CD4-positive, CD25-positive, alpha-beta regulatory T cell (primary cell): ENCODE data around the gene JPT2. TPM values are rescaled to one million over a fixed set of nuclear protein-coding genes. Genes with fewer than 3 reads are reported as not detected.

Experiments
- ATAC-seq, 2 donors: fragments of 150-1000 bp; cut with Tn5 transposase; one replicate each; pipeline ENCODE4 v1.10.0; 2021; ENCODE audit warnings: low read depth in 2 of 2, moderate number of reproducible peaks in 2 of 2, moderate library complexity in 1 of 2
- DNase-seq, 3 donors: peaks; one replicate each; pipeline versions ENCODE4 v3.0.0 to v3.0.0-alpha.2; 2012 to 2022; ENCODE audit warnings: mixed read lengths in 1 of 3
- H3K27ac ChIP-seq: one replicate; pipeline ENCODE4 v1.7.0; 2013; ENCODE audit warnings: mild to moderate bottlenecking, low read length; ENCODE audit not compliant: insufficient read depth, poor library complexity, severe bottlenecking
- H3K27me3 ChIP-seq: one replicate; pipeline ENCODE4 v1.7.0; 2013; ENCODE audit warnings: low read length; ENCODE audit not compliant: control insufficient read depth, insufficient read depth
- H3K36me3 ChIP-seq: one replicate; pipeline ENCODE4 v1.7.0; 2013; ENCODE audit warnings: mild to moderate bottlenecking, low read length, moderate library complexity; ENCODE audit not compliant: control insufficient read depth, insufficient read depth
- H3K4me1 ChIP-seq: 2 replicates; pipeline ENCODE4 v1.7.0; 2013; ENCODE audit warnings: mild to moderate bottlenecking, low read length; ENCODE audit not compliant: insufficient read depth, control insufficient read depth, poor library complexity, severe bottlenecking
- H3K4me3 ChIP-seq: one replicate; pipeline ENCODE4 v1.7.0; 2013; ENCODE audit warnings: low read depth, mild to moderate bottlenecking, low read length, moderate library complexity
- H3K9me3 ChIP-seq, 2 experiments: 1 replicate in 1 of 2; 2 replicates in 1 of 2; pipeline ENCODE4 v1.7.0; 2013; ENCODE audit warnings: low read length in 2 of 2, mild to moderate bottlenecking in 1 of 2, moderate library complexity in 1 of 2; ENCODE audit not compliant: control insufficient read depth in 2 of 2
- H3K27ac Mint-ChIP-seq, 3 donors: one replicate each; pipeline ENCODE4 v1.8.0; 2020 to 2022; ENCODE audit warnings: mild to moderate bottlenecking in 3 of 3, mixed read lengths in 3 of 3, moderate library complexity in 2 of 3
- H3K27me3 Mint-ChIP-seq: one replicate; pipeline ENCODE4 v1.8.0; 2022; ENCODE audit warnings: mild to moderate bottlenecking, mixed read lengths
- H3K36me3 Mint-ChIP-seq: one replicate; pipeline ENCODE4 v1.8.0; 2020; ENCODE audit warnings: mixed read lengths
- H3K4me1 Mint-ChIP-seq, 4 donors: one replicate each; pipeline ENCODE4 v1.8.0; 2020 to 2022; ENCODE audit warnings: mixed read lengths in 4 of 4, mild to moderate bottlenecking in 1 of 4
- H3K4me3 Mint-ChIP-seq, 4 donors: one replicate each; pipeline ENCODE4 v1.8.0; 2020 to 2022; ENCODE audit warnings: mild to moderate bottlenecking in 4 of 4, mixed read lengths in 4 of 4, moderate library complexity in 3 of 4
- H3K9me3 Mint-ChIP-seq, 7 donors: one replicate each; pipeline ENCODE4 v1.8.0; 2020 to 2022; ENCODE audit warnings: mixed read lengths in 7 of 7, mild to moderate bottlenecking in 3 of 7, moderate library complexity in 2 of 7
- polyA plus RNA-seq, 4 donors: library from polyadenylated mRNA; unstranded; fragments of 300-500 nt; fragmentation: Illumina TruSeq; gene quantifications; one replicate each; pipeline ENCODE4 v1.2.3, GENCODE V29; 2021
- total RNA-seq: library from RNA; stranded (reverse); gene quantifications from one replicate; pipeline ENCODE4 v1.2.3, GENCODE V29; 2022

The JPT2 gene
- total and polyA plus RNA-seq, 5 donors from 2014 or later: 9.7 to 13.9 (median 10.5) TPM

GRCh38 chr16:1705688-1706385 lies 27.8 kb downstream of the JPT2 start, which contains the start of gene MAPK8IP3:
MAPK8IP3 (plus strand) TSS chr16:1706195; CDS start chr16:1706340, 145 bp downstream.
- Histone ChIP-seq H3K27me3 (no peaks in the 10 kb centered on the region), H3K4me1 (peaks cover 31% of the 10 kb centered on the region), H3K36me3 (peaks cover 9% of the 10 kb centered on the region), H3K9me3 (no peaks in the 10 kb centered on the region), H3K27ac (peak within 1 kb of the TSS; percentile 84), H3K4me3 (peak within 1 kb of the TSS; percentile 85)
- H3K9me3 Mint-ChIP-seq: peaks cover 0 to 1% (median 0%) of the 10 kb centered on the region in 7 donors
- peaks cover 9 to 50% (median 22%) of the 10 kb centered on the region in 4 donors for H3K4me1 Mint-ChIP-seq
- no peaks in the 10 kb centered on the region for H3K27me3 Mint-ChIP-seq
- peak within 1 kb of the TSS; percentile 98 to 99 (median 98) for H3K27ac Mint-ChIP-seq
- DNase-seq: peak; percentile 89 to 97 (median 89)
- H3K4me3 Mint-ChIP-seq: peak within 1 kb of the TSS; percentile 86 to 100 (median 98)
- H3K36me3 Mint-ChIP-seq: peaks cover 5% of the 10 kb centered on the region
- ATAC-seq: peak; percentile 88 to 90

GRCh38 chr16:1706386-1707192 lies 28.5 kb downstream of the JPT2 start:
- Histone ChIP-seq H3K27me3 (no peaks in the 10 kb centered on the region), H3K36me3 (peaks cover 6% of the 10 kb centered on the region), H3K4me1 (peaks cover 31% of the 10 kb centered on the region), H3K4me3 (peak overlapping the region; percentile 85), H3K27ac (peak overlapping the region; percentile 84), H3K9me3 (no peaks in the 10 kb centered on the region)
- ATAC-seq (peak; percentile 13 to 20), DNase-seq (peak; percentile 10 to 68 (median 38))
- H3K4me3 Mint-ChIP-seq: peak overlapping the region; percentile 86 to 100 (median 98)
- peaks cover 0 to 1% (median 0%) of the 10 kb centered on the region in 7 donors for H3K9me3 Mint-ChIP-seq
- H3K36me3 Mint-ChIP-seq: peaks cover 5% of the 10 kb centered on the region
- H3K27ac Mint-ChIP-seq: peak overlapping the region in 2 of 3 donors; percentile 90 to 98
- no peaks in the 10 kb centered on the region for H3K27me3 Mint-ChIP-seq
- peaks cover 9 to 52% (median 22%) of the 10 kb centered on the region in 4 donors for H3K4me1 Mint-ChIP-seq

- DNase-seq (peak in 2 of 3 donors; percentile 13 to 41), ATAC-seq (no peak)
- peaks cover 31% of the 10 kb centered on the region for H3K4me1 ChIP-seq
- Mint-ChIP-seq H3K4me3 (peak overlapping the region; percentile 86 to 97 (median 89)), H3K27ac (peak overlapping the region in 2 of 3 donors; percentile 85 to 90), H3K4me1 (peaks cover 9 to 54% (median 22%) of the 10 kb centered on the region in 4 donors), H3K36me3 (peaks cover 3% of the 10 kb centered on the region), H3K9me3 (peaks cover 0 to 1% (median 0%) of the 10 kb centered on the region in 7 donors), H3K27me3 (no peaks in the 10 kb centered on the region)
- peak overlapping the region; percentile 85 for H3K4me3 ChIP-seq
- peak overlapping the region; percentile 84 for H3K27ac ChIP-seq
- no peaks in the 10 kb centered on the region for H3K9me3 ChIP-seq
- peaks cover 3% of the 10 kb centered on the region for H3K36me3 ChIP-seq
- no peaks in the 10 kb centered on the region for H3K27me3 ChIP-seq
Observed at GRCh38 chr16:1707193-1707790, 29.2 kb downstream of the JPT2 start.

- Histone ChIP-seq H3K27me3 (no peaks in the 10 kb centered on the region), H3K9me3 (no peaks in the 10 kb centered on the region), H3K4me3 (peak overlapping the region; percentile 85), H3K27ac (no peak overlapping the region), H3K4me1 (peaks cover 35% of the 10 kb centered on the region), H3K36me3 (no peaks in the 10 kb centered on the region)
- no peaks in the 10 kb centered on the region for H3K27me3 Mint-ChIP-seq
- peaks cover 9 to 61% (median 22%) of the 10 kb centered on the region in 4 donors for H3K4me1 Mint-ChIP-seq
- H3K9me3 Mint-ChIP-seq: peaks cover 0 to 1% (median 0%) of the 10 kb centered on the region in 7 donors
- H3K36me3 Mint-ChIP-seq: no peaks in the 10 kb centered on the region
- peak overlapping the region; percentile 86 to 97 (median 89) for H3K4me3 Mint-ChIP-seq
- peak overlapping the region in 2 of 3 donors; percentile 26 to 85 for H3K27ac Mint-ChIP-seq
- ATAC-seq: no peak
- DNase-seq: no peak
Observed at GRCh38 chr16:1708083-1708767, 30.1 kb downstream of the JPT2 start.

GRCh38 chr16:1708768-1709180 lies 30.7 kb downstream of the JPT2 start:
- Histone ChIP-seq H3K9me3 (no peaks in the 10 kb centered on the region), H3K27ac (no peak overlapping the region), H3K36me3 (no peaks in the 10 kb centered on the region), H3K27me3 (no peaks in the 10 kb centered on the region), H3K4me1 (peaks cover 35% of the 10 kb centered on the region), H3K4me3 (no peak overlapping the region)
- Mint-ChIP-seq H3K36me3 (no peaks in the 10 kb centered on the region), H3K27ac (peak overlapping the region in 1 of 3 donors; percentile 11), H3K4me1 (peaks cover 9 to 66% (median 22%) of the 10 kb centered on the region in 4 donors), H3K9me3 (peaks cover 0 to 1% (median 0%) of the 10 kb centered on the region in 7 donors), H3K4me3 (peak overlapping the region in 2 of 4 donors; percentile 50 to 86), H3K27me3 (no peaks in the 10 kb centered on the region)
- no peak for ATAC-seq
- no peak for DNase-seq

- H3K27me3 ChIP-seq: no peaks in the 10 kb centered on the region
- ATAC-seq (no peak), DNase-seq (no peak)
- H3K9me3 ChIP-seq: no peaks in the 10 kb centered on the region
- Mint-ChIP-seq H3K27ac (peak overlapping the region in 1 of 3 donors; percentile 11), H3K4me1 (peaks cover 9 to 66% (median 21%) of the 10 kb centered on the region in 4 donors), H3K27me3 (no peaks in the 10 kb centered on the region), H3K36me3 (no peaks in the 10 kb centered on the region), H3K4me3 (peak overlapping the region in 1 of 4 donors; percentile 86), H3K9me3 (no peaks in the 10 kb centered on the region)
- peaks cover 35% of the 10 kb centered on the region for H3K4me1 ChIP-seq
- no peak overlapping the region for H3K4me3 ChIP-seq
- no peak overlapping the region for H3K27ac ChIP-seq
- H3K36me3 ChIP-seq: no peaks in the 10 kb centered on the region
Observed at GRCh38 chr16:1709356-1709755, 31.3 kb downstream of the JPT2 start.
